HG03432 (cell line): ENCODE results near the gene CEP350.
"Not testable (repeated sequence)": the region's sequence is repeated elsewhere in the genome, so short reads cannot be mapped to it uniquely, and the experiment has no call there.

Experiments
- ATAC-seq: cut with Tn5 transposase; IDR thresholded peaks from one replicate; pipeline ENCODE4 v1.9.1; 2021; ENCODE audit warnings: mild to moderate bottlenecking, moderate library complexity; ENCODE audit not compliant: unreplicated experiment

The CEP350 gene

GRCh38 chr1:179941454-179941853, 13.2 kb upstream of the CEP350 start:
- ATAC-seq, result no peak

DNA sequence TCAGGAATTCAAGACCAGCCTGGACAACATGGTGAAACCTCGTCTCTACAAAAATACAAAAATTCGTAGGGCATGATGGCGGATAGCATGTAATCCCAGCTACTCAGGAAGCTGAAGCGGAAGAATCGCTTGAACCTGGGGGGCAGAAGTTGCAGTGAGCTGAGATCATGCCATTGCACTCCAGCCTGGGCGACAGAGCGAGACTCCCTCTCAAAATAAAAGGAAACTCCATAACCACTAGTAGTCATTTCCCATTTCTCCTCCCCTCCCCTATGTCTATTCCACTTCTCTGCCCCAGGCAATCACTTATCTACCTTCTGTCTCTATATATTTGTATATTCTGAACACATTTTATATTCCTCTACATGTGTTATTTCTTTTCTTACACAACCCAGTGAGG, 4.0 kb upstream of the CEP350 start:
- ATAC-seq, result no peak

GRCh38 chr1:179951383-179952144, 3.0 kb upstream of the CEP350 start:
- no peak for ATAC-seq

- no peak for ATAC-seq
Observed at GRCh38 chr1:179952186-179952585, 2.4 kb upstream of the CEP350 start.

DNA sequence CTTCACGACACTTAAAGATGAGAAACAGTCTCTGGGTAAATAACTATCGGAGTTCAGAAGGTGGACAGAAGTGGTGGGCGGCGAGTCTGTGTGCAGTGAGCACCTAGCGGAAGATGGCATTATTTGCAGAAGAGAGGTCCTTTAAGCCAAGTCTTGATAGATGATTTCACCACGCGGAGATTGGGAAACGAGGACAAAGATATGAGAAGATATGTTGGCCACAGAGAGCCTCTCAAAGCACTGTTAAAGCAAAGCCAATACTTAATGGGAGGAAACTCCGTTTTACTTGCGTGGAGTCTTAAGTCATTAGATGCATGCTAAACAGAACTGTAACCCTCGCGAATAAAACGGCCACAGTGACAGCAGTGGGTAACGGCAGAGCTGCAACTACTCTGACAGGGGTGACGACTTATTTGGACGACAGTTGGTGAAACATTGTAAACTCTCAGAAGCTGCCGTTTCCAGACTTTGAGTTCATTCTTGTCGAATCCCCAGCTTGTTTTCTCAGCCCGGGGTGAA, 577 bp upstream of the CEP350 start:
- ATAC-seq, result peak; percentile 8

DNA sequence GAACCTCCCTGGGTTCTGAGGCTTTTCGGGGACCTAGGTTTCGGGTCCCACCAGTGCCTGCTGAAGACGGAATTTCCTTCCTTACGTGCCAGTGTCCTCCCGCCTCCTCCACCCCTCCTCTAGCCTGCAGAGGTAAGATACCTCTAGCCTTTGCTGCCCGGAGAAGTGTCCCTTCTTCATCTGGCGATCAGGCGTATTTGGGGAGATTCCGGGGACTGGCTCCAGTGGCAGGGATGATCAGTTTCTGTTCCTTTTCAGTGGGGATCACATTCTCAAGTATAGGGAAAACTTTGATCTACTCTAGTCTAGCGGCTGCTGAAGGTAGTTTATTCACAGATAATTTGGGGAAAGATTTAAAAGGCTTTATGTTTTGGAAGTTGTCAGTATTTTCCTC, 674 bp downstream of the CEP350 start:
- ATAC-seq, result no peak

DNA sequence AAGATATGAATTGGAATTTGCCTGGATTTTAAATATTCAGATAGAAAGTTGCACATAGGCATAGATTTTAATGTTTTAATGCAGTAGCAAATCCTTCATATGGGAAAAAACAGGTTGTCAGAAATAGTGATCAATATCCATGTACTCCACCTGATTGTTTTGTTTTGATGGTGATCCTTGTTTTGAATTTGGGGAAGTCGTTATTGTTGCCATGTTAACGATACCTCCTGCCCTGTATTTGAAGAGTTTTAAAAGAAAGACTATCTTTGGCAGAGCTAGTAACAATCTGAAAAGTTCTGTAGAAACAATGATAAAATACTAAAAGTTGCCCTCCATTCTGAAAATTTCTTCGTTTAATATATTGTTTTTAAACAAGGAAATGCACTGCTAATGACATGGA, 1.1 kb downstream of the CEP350 start:
- no peak for ATAC-seq

- no peak for ATAC-seq
Observed at GRCh38 chr1:179958359-179958758, 3.7 kb downstream of the CEP350 start.

DNA sequence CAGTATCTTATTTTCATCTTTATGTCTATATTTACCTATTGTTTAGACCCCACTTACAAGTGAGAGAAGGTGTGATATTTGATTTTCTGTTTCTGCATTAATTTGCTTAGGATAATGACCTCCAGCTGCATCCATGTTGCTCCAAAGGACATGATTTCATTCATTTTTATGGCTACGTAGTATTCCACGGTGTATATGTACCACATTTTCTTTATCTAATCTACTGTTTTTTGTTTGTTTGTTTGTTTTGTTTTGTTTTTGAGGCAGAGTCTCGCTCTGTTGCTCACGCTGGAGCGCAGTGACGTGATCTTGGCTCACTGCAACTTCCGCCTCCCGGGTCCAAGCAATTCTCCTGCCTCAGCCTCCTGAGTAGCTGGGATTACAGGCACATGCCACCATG, 7.6 kb downstream of the CEP350 start:
- not testable (repeated sequence) for ATAC-seq

GRCh38 chr1:179966551-179966950, 11.9 kb downstream of the CEP350 start:
- no peak for ATAC-seq

- ATAC-seq, result no peak
Observed at GRCh38 chr1:179968284-179968993, 13.8 kb downstream of the CEP350 start.

DNA sequence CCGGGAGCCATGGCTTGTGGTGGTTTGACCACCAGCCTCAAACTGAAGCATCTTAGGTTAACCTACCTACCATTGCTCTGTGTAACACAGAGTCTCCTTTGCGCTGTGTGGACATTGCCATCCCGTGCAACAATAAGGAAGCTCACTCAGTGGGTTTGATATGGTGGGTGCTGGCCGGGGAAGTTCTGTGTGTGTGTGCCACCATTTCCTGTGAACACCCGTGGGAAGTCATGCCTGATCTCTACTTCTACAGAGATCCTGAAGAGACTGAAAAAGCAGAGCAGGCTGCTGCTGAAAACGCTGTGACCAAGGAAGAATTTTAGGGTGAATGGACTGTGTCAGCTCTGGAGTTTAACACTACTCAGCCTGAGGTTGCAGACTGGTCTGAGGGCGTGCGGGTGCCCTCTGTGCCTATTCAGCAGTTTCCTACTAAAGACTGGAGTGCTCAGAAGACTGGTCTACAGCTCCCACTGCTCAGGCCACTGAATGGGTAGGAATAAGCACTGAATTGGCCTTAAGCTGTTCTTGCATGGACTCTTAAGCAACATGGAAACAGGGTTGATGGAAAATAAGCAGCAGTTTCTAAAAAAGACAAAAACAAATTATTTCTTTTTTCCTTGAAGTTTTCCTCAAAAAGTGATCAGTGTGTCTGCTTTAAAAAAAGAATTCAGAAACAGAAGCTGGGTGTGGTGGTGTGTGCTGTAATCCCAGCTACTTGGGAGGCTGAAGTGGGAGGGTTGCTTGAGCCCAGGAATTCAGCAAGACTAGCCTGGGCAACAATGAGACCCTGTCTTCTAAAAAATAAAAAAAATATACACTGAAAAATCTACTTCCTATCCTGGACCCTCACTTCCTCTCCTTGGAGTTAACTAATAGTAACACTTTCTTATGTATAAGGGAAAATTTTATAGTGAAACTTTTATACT, 14.6 kb downstream of the CEP350 start:
- no peak for ATAC-seq

GRCh38 chr1:179969962-179970361, 15.4 kb downstream of the CEP350 start:
- no peak for ATAC-seq

DNA sequence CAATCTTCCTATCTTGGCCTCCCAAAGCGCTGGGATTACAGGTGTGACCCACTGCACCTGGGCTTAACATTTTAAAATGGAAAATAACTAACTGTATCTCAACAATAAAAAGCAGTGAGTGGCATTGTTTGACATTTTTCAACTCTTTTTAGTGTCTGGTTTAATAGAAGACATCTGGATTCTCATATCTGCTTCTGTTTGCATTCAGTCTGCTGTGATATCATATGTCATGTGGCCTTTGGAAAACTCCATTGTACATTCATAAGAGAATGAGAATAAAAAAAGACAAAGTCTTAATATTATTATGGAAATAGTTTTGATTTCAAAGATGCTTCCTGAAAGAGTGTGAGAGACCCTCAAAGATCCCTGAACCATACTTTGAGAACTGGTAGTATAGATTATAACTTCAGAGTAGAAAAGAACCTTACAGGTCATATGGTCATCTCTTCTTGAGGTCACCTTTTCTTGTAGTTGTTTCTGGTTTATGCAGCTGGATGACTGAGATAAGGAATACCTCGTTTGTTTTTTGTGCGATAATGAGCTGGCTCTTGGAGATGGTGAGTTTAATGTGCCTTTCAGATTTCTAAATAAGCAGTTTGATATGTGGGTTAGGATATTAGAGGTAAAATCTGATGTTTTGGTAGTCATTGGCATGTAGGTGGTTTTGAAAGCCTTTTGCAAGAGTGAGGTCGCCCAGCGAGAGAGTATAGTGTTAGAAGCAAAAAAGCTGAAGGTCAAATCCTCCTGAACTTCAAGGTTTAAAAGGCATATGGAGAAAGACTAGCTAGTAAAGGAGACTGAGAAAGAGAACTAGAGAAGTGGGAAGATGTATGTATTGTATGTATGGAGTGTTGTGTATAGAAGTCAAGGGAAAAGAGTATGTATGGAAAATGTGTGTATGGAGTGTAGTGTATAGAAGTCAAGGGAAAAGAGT, 17.2 kb downstream of the CEP350 start:
- no peak for ATAC-seq

- ATAC-seq, result no peak
Observed at GRCh38 chr1:179973198-179974110, 18.8 kb downstream of the CEP350 start.

DNA sequence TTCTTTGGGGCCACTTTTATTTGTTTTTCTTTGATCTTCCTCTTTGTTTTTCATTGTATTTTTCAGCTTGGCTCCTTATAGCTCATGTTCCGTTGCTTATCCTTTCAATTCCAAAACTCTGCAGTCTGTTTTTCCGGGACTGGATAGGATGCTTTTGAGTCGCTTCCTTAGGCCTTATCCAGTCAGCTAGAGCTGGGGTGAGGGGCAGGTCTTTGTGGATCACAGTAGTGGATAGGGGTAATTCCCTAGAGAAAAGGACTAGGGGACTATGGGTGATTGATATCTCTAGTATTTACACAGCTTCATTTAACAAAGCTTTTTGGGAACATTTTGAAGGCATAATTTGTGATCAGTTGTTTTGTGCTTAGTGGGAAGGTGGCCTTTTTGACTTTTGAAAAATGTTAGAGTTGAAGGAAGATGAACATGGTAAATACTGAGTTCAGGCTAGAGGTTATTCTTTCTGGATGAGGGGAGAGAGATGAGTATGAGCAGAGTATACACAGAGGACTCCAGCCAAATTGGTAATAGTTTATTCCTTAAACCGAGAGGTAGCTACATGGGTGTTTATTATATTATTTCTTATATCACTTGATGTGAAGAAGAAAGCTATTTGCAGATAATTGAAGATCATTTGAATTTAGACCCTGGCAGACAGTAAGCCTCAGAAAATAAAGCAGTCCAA, 22.5 kb downstream of the CEP350 start:
- no peak for ATAC-seq

- ATAC-seq, result no peak
Observed at GRCh38 chr1:179978199-179979079, 23.8 kb downstream of the CEP350 start.

DNA sequence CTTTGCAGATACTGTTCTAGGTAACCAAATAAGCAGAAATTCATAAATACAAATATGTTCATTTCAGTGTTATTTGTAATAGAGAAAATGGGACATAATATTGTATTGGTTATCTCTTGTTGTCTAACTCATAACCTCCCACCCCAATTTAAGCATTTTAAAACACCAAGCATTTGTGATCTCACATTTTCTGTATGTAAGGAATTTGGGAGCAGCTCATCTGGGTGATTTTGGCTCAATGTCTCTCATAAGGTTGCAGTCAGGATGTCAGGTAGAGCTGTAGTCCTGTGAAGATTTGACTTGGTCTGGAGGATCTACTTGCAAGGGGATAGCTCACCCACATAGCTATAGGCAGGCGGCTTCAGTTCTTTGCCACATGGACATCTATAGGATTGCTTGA, 29.5 kb downstream of the CEP350 start:
- no peak for ATAC-seq
